ENCODE measurements around the gene NTSR2. TPM values are rescaled to one million over a fixed set of nuclear protein-coding genes. Genes with fewer than 3 reads are reported as not detected.

NTSR2 gene
- total RNA-seq, 1 experiment from 2014 or later = not detected

DNA sequence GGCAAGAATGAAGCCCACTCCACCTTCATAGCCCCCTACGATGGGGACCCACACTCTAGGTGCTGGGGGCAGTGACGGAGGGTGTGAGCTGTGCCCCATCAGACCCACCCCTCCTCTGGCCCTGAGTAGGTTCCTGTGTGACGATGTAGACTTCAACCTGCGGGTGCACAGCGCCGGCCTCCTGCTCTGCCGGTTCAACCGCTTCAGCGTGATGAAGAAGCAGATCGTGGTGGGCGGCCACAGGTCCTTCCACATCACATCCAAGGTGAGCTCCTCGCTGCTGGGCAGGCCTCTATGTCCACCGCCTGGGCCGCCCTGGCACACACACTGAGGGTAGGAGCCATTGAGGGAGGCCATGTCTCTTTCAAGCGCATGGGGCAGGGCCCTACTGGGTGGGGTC lies 34.9 kb downstream of the NTSR2 start (continued):
- TF ChIP-seq, protein P1, sequence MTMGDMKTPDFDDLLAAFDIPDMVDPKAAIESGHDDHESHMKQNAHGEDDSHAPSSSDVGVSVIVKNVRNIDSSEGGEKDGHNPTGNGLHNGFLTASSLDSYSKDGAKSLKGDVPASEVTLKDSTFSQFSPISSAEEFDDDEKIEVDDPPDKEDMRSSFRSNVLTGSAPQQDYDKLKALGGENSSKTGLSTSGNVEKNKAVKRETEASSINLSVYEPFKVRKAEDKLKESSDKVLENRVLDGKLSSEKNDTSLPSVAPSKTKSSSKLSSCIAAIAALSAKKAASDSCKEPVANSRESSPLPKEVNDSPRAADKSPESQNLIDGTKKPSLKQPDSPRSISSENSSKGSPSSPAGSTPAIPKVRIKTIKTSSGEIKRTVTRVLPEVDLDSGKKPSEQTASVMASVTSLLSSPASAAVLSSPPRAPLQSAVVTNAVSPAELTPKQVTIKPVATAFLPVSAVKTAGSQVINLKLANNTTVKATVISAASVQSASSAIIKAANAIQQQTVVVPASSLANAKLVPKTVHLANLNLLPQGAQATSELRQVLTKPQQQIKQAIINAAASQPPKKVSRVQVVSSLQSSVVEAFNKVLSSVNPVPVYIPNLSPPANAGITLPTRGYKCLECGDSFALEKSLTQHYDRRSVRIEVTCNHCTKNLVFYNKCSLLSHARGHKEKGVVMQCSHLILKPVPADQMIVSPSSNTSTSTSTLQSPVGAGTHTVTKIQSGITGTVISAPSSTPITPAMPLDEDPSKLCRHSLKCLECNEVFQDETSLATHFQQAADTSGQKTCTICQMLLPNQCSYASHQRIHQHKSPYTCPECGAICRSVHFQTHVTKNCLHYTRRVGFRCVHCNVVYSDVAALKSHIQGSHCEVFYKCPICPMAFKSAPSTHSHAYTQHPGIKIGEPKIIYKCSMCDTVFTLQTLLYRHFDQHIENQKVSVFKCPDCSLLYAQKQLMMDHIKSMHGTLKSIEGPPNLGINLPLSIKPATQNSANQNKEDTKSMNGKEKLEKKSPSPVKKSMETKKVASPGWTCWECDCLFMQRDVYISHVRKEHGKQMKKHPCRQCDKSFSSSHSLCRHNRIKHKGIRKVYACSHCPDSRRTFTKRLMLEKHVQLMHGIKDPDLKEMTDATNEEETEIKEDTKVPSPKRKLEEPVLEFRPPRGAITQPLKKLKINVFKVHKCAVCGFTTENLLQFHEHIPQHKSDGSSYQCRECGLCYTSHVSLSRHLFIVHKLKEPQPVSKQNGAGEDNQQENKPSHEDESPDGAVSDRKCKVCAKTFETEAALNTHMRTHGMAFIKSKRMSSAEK (CRISPR knock-in tag; IDR thresholded peaks at IDR 0.05; ENCODE audit: borderline replicate concordance) = no peak
- TF ChIP-seq, protein P2, sequence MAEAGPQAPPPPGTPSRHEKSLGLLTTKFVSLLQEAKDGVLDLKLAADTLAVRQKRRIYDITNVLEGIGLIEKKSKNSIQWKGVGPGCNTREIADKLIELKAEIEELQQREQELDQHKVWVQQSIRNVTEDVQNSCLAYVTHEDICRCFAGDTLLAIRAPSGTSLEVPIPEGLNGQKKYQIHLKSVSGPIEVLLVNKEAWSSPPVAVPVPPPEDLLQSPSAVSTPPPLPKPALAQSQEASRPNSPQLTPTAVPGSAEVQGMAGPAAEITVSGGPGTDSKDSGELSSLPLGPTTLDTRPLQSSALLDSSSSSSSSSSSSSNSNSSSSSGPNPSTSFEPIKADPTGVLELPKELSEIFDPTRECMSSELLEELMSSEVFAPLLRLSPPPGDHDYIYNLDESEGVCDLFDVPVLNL (CRISPR knock-in tag; IDR thresholded peaks at IDR 0.05; ENCODE audit: borderline replicate concordance, low read depth) = no peak

DNA sequence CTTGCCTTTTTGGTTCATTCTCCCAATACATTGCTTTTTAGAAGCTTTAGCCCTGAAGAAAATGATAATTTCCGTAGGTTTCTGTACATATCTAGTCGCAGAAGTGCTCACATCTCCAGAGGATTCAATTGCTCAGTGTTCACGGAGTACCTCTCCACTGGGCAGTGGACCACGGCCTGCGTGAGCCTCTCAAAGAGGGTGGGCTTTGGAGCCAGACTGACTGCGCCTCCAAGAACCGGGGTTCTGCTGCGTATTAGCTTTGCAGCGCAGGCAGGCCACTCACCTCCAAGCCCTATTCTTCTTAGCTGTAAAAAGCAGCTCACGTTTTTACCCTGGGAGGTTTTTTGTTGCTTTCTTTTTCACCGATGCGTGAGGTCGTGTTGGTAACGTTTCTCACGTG lies 35.4 kb downstream of the NTSR2 start:
- POLR2A ChIA-PET = no interaction called here
- no peak for TF ChIP-seq NFE2L1 (CRISPR knock-in tag; IDR thresholded peaks at IDR 0.05)
- TF ChIP-seq, protein P2 (CRISPR knock-in tag; IDR thresholded peaks at IDR 0.05; ENCODE audit: borderline replicate concordance, low read depth) = no peak
- TF ChIP-seq, protein P3, sequence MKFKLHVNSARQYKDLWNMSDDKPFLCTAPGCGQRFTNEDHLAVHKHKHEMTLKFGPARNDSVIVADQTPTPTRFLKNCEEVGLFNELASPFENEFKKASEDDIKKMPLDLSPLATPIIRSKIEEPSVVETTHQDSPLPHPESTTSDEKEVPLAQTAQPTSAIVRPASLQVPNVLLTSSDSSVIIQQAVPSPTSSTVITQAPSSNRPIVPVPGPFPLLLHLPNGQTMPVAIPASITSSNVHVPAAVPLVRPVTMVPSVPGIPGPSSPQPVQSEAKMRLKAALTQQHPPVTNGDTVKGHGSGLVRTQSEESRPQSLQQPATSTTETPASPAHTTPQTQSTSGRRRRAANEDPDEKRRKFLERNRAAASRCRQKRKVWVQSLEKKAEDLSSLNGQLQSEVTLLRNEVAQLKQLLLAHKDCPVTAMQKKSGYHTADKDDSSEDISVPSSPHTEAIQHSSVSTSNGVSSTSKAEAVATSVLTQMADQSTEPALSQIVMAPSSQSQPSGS (CRISPR knock-in tag; IDR thresholded peaks at IDR 0.05; ENCODE audit: borderline replicate concordance, low read depth) = no peak
- no peak for TF ChIP-seq RORB (CRISPR knock-in tag; IDR thresholded peaks at IDR 0.05)
- TF ChIP-seq, protein P4, sequence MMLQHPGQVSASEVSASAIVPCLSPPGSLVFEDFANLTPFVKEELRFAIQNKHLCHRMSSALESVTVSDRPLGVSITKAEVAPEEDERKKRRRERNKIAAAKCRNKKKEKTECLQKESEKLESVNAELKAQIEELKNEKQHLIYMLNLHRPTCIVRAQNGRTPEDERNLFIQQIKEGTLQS (CRISPR knock-in tag; conservative IDR thresholded peaks at IDR 0.05) = no peak
- TF ChIP-seq KAT7 (CRISPR knock-in tag; IDR thresholded peaks at IDR 0.05; ENCODE audit: borderline replicate concordance) = no peak
- no peak for TF ChIP-seq CREB1 (CRISPR knock-in tag; IDR thresholded peaks at IDR 0.05)
- TF ChIP-seq, protein P5, sequence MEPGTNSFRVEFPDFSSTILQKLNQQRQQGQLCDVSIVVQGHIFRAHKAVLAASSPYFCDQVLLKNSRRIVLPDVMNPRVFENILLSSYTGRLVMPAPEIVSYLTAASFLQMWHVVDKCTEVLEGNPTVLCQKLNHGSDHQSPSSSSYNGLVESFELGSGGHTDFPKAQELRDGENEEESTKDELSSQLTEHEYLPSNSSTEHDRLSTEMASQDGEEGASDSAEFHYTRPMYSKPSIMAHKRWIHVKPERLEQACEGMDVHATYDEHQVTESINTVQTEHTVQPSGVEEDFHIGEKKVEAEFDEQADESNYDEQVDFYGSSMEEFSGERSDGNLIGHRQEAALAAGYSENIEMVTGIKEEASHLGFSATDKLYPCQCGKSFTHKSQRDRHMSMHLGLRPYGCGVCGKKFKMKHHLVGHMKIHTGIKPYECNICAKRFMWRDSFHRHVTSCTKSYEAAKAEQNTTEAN (CRISPR knock-in tag; IDR thresholded peaks at IDR 0.05) = no peak
- TF ChIP-seq JAZF1 (CRISPR knock-in tag; IDR thresholded peaks at IDR 0.05) = no peak
- TF ChIP-seq, protein P6, sequence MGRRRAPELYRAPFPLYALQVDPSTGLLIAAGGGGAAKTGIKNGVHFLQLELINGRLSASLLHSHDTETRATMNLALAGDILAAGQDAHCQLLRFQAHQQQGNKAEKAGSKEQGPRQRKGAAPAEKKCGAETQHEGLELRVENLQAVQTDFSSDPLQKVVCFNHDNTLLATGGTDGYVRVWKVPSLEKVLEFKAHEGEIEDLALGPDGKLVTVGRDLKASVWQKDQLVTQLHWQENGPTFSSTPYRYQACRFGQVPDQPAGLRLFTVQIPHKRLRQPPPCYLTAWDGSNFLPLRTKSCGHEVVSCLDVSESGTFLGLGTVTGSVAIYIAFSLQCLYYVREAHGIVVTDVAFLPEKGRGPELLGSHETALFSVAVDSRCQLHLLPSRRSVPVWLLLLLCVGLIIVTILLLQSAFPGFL (CRISPR knock-in tag; IDR thresholded peaks at IDR 0.05; ENCODE audit: borderline replicate concordance) = no peak
- TF ChIP-seq, protein P7, sequence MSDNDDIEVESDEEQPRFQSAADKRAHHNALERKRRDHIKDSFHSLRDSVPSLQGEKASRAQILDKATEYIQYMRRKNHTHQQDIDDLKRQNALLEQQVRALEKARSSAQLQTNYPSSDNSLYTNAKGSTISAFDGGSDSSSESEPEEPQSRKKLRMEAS (CRISPR knock-in tag; IDR thresholded peaks at IDR 0.05) = no peak
- no peak for TF ChIP-seq PRRX2 (CRISPR knock-in tag; IDR thresholded peaks at IDR 0.05)
- TF ChIP-seq ZNF263 (CRISPR knock-in tag; IDR thresholded peaks at IDR 0.05; ENCODE audit: low read depth) = no peak
- TF ChIP-seq, protein P8, sequence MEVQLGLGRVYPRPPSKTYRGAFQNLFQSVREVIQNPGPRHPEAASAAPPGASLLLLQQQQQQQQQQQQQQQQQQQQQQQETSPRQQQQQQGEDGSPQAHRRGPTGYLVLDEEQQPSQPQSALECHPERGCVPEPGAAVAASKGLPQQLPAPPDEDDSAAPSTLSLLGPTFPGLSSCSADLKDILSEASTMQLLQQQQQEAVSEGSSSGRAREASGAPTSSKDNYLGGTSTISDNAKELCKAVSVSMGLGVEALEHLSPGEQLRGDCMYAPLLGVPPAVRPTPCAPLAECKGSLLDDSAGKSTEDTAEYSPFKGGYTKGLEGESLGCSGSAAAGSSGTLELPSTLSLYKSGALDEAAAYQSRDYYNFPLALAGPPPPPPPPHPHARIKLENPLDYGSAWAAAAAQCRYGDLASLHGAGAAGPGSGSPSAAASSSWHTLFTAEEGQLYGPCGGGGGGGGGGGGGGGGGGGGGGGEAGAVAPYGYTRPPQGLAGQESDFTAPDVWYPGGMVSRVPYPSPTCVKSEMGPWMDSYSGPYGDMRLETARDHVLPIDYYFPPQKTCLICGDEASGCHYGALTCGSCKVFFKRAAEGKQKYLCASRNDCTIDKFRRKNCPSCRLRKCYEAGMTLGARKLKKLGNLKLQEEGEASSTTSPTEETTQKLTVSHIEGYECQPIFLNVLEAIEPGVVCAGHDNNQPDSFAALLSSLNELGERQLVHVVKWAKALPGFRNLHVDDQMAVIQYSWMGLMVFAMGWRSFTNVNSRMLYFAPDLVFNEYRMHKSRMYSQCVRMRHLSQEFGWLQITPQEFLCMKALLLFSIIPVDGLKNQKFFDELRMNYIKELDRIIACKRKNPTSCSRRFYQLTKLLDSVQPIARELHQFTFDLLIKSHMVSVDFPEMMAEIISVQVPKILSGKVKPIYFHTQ (CRISPR knock-in tag; IDR thresholded peaks at IDR 0.05) = no peak
- no peak for TF ChIP-seq EMX1 (CRISPR knock-in tag; IDR thresholded peaks at IDR 0.05)
- no peak for ATAC-seq
- CTCF ChIA-PET = interaction anchor here (0.6 kb wide), 1 partner anchor 217 kb away, joined by 3 read pairs; no protein-coding TSS in a partner anchor
- no peaks in the 10 kb centered on the region for H3K9me3 Mint-ChIP-seq
- no peak for DNase-seq (ENCODE audit: low spot score)
- H3K36me3 Mint-ChIP-seq = peaks cover 57% of the 10 kb centered on the region
- H3K4me3 Mint-ChIP-seq = no peak overlapping the region
- no peak overlapping the region for H3K27ac Mint-ChIP-seq
- peaks cover 6% of the 10 kb centered on the region; the same call in 1 of the 2 replicates for H3K4me1 Mint-ChIP-seq
- no peaks in the 10 kb centered on the region for H3K27me3 Mint-ChIP-seq (ENCODE audit: low read depth)

Data from WTC11 (cell line).